ENCODE measurements around the gene BEAN1. TPM values are rescaled to one million over a fixed set of nuclear protein-coding genes. Genes with fewer than 3 reads are reported as not detected.

The BEAN1 gene
- total and polyA plus RNA-seq, 12 donors = 0.26 to 9.6 (median 2.0) TPM

DNA sequence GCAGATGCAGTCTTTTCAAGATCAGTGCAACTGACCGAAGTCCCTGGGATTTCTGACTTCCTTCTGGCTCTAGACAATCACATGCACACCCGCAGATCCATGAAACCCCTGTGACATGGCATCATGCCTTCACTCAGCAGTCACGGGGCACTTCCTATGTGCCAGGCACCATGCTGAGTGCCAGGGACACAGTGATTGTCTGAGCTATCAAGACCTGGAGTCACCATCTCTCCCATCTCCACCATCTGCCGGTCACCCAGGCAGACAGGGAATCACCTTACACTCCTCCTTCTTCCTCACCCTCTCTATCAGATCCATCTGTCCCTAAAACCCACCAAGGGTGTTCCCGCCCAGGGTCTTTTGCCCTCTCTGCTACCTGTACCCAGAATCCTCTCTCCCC lies 5.3 kb downstream of the BEAN1 start:
- Histone ChIP-seq H3K4me3 (no peak overlapping the region), H3K4me1 (peaks cover 0 to 16% (median 7%) of the 10 kb centered on the region in 9 donors), H3K27ac (no peak overlapping the region), H3K36me3 (no peaks in the 10 kb centered on the region), H3K27me3 (peaks cover 0 to 40% (median 4%) of the 10 kb centered on the region in 7 donors), H3K9me3 (no peaks in the 10 kb centered on the region)
- WGBS, 2 donors = 57 to 66% methylated on average over 5 of the region's 5 CpGs
- TF ChIP-seq, protein P1, sequence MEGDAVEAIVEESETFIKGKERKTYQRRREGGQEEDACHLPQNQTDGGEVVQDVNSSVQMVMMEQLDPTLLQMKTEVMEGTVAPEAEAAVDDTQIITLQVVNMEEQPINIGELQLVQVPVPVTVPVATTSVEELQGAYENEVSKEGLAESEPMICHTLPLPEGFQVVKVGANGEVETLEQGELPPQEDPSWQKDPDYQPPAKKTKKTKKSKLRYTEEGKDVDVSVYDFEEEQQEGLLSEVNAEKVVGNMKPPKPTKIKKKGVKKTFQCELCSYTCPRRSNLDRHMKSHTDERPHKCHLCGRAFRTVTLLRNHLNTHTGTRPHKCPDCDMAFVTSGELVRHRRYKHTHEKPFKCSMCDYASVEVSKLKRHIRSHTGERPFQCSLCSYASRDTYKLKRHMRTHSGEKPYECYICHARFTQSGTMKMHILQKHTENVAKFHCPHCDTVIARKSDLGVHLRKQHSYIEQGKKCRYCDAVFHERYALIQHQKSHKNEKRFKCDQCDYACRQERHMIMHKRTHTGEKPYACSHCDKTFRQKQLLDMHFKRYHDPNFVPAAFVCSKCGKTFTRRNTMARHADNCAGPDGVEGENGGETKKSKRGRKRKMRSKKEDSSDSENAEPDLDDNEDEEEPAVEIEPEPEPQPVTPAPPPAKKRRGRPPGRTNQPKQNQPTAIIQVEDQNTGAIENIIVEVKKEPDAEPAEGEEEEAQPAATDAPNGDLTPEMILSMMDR (IDR thresholded peaks at IDR 0.05) = no peak
- DNase-seq = no peak
- peak in 1 of 8 donors; percentile 52 for ATAC-seq
- intact Hi-C loops (cut with DNase I) = no loop called here

DNA sequence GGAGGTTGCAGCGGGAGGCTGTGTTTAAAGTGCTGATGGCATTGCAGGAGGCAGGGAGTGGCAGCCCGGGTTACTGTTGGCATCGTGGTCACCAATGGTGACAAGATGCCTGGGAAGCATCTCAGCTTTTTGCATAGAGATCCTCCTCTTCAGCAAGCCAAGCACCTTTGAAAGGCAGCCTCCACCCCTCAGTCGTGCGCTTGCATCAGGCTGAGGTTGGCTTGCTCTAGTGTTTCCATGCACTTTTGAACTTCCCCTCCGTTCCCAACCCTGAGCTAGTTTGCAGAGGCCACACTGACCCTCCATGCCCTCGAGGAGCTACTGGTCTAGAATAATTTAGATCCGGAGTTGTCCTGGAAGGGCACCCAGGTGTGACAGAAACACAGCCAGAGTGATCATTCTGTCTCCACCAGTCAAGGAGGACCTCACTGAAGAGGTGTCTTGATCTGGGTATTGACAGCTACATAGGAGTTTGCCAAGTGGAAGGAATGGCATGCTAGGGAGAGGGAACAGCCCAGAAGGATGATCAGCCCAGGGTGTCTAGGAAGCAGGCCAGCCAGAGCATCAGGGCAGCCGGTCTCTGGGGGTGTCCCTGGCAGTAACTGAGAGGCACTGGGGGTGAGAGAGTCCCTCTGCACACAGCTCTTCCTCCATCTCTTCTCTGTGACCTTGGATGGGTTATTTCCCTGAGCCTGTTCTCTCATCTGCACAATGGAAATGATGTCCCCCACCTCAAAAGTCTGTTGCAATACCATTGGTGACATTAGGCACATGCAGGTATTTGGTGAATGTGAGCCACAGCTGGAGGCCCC lies 7.7 kb downstream of the BEAN1 start:
- Histone ChIP-seq H3K36me3 (no peaks in the 10 kb centered on the region), H3K9me3 (no peaks in the 10 kb centered on the region), H3K4me3 (no peak overlapping the region), H3K27me3 (peaks cover 0 to 16% (median 0%) of the 10 kb centered on the region in 7 donors), H3K4me1 (no peaks in the 10 kb centered on the region), H3K27ac (no peak overlapping the region)
- 83 to 87% methylated on average over 9 of the region's 9 CpGs for WGBS, 2 donors
- intact Hi-C loops (cut with DNase I) = no loop called here
- DNase-seq (no peak), ATAC-seq (no peak)
- TF ChIP-seq, protein P1 (IDR thresholded peaks at IDR 0.05) = no peak

DNA sequence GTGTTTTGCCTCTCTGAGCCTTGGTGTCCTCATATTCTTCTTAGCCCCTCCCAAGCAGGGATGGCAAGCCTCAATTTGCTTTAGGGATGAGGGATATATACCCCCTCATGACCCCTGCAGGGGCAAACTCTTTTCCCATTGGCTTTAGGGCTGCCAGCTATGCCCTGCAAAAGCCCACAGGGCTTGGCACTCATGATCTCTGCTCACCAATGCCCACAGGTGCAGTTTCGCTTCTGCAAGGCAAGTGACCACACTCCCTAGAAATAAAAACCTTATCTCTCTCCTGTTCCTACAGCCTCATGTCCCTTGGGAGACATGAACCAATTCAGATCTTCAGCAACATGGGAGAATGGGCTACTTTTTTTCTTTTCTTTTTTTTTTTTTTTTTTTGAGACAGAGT lies 8.8 kb downstream of the BEAN1 start:
- TF ChIP-seq, protein P1 (IDR thresholded peaks at IDR 0.05) = no peak
- Histone ChIP-seq H3K4me1 (no peaks in the 10 kb centered on the region), H3K27me3 (peaks cover 0 to 12% (median 0%) of the 10 kb centered on the region in 7 donors), H3K9me3 (no peaks in the 10 kb centered on the region), H3K4me3 (no peak overlapping the region), H3K36me3 (no peaks in the 10 kb centered on the region), H3K27ac (no peak overlapping the region)
- WGBS, 2 donors = 98 to 100% methylated on average over 1 of the region's 1 CpG
- ATAC-seq (no peak), DNase-seq (no peak)
- intact Hi-C loops (cut with DNase I) = no loop called here

GRCh38 chr16:66437391-66437945 lies 10.4 kb downstream of the BEAN1 start:
- TF ChIP-seq, protein P1 (IDR thresholded peaks at IDR 0.05) = no peak
- no peak for ATAC-seq
- no peaks in the 10 kb centered on the region for H3K4me1 ChIP-seq
- H3K27ac ChIP-seq = no peak overlapping the region
- peaks cover 0 to 7% (median 0%) of the 10 kb centered on the region in 7 donors for H3K27me3 ChIP-seq
- H3K36me3 ChIP-seq = no peaks in the 10 kb centered on the region
- intact Hi-C loops (cut with DNase I) = no loop called here
- 86% methylated on average over 15 of the region's 15 CpGs for WGBS, 2 donors
- DNase-seq = no peak
- no peaks in the 10 kb centered on the region for H3K9me3 ChIP-seq
- no peak overlapping the region for H3K4me3 ChIP-seq

Measured in heart right ventricle (tissue), 16 donors.